Testis (tissue), 2 donors: ENCODE measurements around the gene ASCC1.

ENCODE experiments used
- CTCF ChIP-seq, 3 experiments: fragments of 450-650 bp in 2 of 3; fragments of 200-600 bp in 1 of 3; sonication (generic) in 1 of 3; IDR thresholded peaks; one replicate each; pipeline ENCODE4 v1.5.1; 2016 to 2019; ENCODE audit warnings: antibody characterized with exemption in 3 of 3, mild to moderate bottlenecking in 2 of 3, moderate library complexity in 1 of 3
- POLR2A ChIP-seq: fragments of 450-650 bp; IDR thresholded peaks from one replicate; pipeline ENCODE4 v1.6.1; 2017; ENCODE audit warnings: antibody characterized with exemption, mild to moderate bottlenecking, moderate library complexity

- no peak for TF ChIP-seq POLR2A
- no peak for TF ChIP-seq CTCF (IDR thresholded peaks at IDR 0.05)
These were observed 101.2 kb downstream of the ASCC1 start for GRCh38 chr10:72114706-72115450.
